Activated CD8-positive, alpha-beta memory T cell treated with anti-CD3 and anti-CD28 coated beads for 48 hours (primary cell): ENCODE data around the gene TBCEL.

ENCODE experiments used
- DNase-seq, 3 experiments: peaks; one replicate each; pipeline ENCODE4 v3.0.0-alpha.2; 2020; ENCODE audit warnings: low read depth in 2 of 3, low spot score in 2 of 3

TBCEL gene

GRCh38 chr11:121059605-121060004 is 35.7 kb downstream of the TBCEL start:
- no peak for DNase-seq

DNA sequence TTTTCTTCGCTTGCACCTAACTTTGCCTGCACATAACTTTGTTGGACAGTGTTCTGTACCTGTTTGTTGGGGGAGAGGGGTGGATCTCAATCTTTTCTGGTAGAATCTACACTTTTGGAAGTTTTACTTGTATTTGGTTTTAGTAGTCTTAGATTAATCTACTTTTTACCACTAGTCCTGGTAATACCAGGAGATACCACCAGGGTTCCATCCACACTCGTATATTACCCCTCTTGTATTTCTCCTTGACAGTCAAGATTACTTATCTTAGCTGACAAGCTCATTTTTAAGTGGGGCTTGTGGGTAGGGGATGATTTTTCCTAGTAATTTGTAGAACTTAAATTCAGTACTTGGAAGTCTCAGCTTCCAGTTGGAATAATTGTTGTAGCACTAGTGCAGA is 39.8 kb downstream of the TBCEL start:
- DNase-seq: no peak

DNA sequence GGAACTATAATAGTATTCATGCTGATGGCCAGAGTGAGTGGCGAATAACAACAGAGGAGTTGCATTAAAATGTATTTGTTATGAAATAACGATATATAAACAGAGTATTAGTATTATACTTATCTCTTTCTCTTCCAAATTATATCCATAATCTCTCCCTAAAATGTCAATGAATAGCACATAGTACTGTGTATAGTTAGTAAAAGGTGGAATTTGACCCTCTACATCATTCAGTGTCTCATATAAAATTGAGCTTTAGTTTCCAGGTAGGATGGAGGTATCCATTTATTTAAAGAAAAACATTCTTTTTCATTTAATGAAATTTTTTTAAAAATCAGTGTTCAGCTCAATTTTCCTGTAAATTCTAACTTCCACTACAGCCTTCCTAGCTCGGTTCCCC is 42.7 kb downstream of the TBCEL start:
- no peak for DNase-seq

- no peak for DNase-seq
Measured at GRCh38 chr11:121067026-121067425, 43.1 kb downstream of the TBCEL start.

- no peak for DNase-seq
Measured at GRCh38 chr11:121067453-121067852, 43.6 kb downstream of the TBCEL start.

GRCh38 chr11:121067962-121068647 is 44.2 kb downstream of the TBCEL start:
- DNase-seq: no peak

- DNase-seq: no peak
Measured at GRCh38 chr11:121068787-121069186, 44.9 kb downstream of the TBCEL start.

DNA sequence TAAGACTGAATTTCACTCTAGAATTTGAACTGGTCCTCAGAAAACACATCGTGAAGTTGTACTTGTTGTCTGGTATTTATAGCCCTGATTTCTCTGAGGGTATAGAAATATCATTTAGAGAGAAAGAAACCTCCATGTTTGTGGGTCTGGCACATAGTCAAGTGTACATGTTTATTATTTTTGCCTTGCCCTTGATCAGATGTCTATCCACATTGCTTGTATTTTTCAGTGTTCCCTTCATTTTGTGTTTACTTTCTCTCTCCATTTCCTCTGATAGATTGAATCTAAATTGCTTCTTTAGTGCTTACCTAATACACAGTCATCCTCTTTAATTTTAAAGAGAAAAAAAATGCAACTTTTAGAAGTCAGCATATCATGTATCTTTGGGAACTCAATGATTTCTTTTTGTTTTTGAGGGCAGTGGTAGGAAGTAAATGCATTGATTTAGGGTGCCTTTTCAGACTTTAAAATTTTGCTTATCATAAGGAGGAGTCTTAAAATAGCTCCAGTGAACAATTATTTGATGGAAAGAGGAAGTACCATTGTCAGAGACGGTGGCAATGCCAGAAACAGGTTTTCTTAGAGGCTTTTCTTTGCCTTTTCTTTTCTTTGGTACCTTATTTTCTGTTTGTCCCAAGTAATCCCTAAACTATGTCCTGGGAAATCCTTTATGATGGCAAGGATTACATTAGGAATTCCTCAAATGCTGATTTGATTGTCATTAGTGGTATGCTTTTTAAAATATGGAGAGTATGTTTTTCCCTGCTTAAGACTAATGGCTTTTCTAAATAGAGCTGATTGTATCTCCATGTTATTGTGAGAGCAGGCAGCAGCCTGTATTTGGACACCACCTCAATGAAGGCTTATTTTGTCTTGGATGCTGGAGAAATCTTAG is 47.3 kb downstream of the TBCEL start:
- DNase-seq: no peak

- DNase-seq: no peak
Measured at GRCh38 chr11:121071846-121072450, 48.0 kb downstream of the TBCEL start.

GRCh38 chr11:121081321-121081720 is 57.4 kb downstream of the TBCEL start:
- DNase-seq: no peak

DNA sequence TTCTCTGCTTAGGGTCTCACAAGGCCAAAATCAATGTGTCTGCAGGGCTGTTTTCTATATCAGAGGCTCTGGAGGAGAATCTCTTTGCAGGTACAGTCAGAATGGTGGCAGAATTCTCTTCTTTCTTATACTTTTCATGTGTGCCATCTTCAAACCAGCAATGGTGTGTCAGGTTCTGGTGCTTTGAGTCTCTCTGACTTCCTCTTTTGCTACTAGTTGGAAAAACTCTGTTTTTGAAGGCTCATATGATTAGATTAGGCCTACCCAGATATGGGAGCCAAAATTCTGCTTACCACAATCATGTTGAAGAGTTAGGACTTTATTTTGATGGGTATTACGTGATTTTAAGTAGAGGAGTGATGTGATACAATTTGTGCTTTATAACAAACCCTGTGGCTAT is 58.3 kb downstream of the TBCEL start:
- no peak for DNase-seq

DNA sequence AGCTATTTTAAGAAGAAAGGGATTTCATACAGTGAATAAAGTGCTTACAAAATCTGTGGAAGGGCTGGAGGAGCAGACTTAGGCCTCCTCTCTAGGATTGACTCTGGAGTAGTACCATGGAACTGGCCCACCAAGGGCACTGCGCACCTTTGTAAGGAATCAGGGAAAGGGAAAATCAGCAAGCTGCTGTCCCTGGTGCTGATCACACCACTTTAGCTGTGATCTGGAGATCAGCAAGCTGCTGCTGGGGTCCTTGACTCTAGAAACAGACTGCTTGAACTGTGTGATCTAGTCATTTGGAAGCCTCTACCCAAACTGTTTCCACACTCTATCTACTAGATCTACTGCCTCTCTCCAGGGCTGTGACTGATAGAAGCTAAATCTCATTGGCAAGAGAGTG is 58.8 kb downstream of the TBCEL start:
- DNase-seq: no peak

DNA sequence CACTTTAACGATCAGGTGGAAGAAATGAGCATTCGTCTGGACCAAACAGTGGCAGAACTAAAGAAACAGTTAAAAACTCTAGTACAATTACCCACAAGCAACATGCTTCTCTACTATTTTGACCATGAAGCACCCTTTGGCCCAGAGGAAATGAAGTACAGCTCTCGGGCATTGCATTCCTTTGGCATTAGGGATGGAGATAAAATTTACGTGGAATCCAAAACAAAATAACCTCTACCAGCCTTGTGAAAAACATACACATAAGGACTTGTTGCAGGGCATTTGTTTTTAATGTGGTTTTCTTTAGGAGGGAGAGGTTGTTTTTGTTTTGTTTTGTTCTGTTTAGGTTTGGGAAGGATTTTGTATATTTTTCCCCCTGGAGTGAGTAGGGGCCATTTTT is 63.0 kb downstream of the TBCEL start:
- no peak for DNase-seq

GRCh38 chr11:121089566-121089965 is 65.7 kb downstream of the TBCEL start:
- no peak for DNase-seq

DNA sequence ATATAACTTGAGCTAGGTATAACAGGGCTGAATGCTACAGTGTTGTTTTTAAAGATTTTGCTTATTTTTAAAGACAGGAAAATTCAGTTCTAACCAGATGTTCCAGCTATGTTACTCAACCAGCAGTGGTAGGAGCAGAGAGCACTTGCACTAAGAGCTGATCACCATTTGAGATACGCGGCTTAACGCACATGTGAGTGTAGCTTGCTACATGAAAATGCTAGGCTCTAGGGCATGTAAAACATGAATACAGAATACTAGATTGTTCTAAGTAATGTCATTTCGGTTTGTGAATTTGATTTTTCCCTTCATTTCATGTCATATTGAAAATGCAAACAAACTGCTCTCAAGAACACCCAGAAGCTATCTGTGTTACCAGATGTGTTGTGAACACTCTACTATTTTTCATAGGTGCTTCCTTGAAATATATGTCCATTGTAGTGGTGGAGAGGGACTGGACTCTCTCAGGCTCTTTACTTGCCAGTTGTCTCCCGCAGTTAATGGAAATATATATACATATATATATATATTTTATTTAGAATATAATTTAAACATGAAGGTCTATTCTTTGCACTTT is 66.3 kb downstream of the TBCEL start:
- DNase-seq: no peak

DNA sequence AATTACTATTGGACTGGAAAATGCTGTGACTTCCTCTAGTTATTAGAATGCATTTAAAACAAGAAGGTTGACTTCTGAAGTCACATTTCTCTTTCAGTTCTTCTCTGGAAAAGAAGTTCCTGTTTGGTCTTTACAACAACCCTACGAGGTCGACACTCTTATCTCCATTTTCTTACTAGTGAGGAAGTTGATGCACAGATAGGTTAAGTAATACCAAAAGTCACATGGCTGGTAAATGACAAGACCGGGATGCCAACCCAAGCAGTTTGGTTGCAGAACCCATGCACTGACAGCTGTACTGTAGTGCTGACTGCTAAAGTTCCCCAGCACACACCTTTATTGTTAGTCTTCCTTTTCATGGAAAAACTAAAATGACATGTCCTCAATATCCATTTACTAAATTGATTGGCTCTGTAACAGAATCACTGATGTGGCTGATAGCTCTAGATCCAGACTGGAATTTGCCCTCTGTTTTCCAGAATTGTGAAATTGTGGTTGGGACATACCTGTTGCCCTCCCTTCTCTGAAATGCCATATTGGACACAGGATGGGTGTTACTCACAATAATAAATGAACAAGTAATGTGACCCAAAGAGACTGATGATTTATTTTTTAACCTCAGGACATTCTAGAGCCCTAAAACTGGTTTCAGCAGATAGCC is 67.7 kb downstream of the TBCEL start:
- no peak for DNase-seq

- DNase-seq: no peak
Measured at GRCh38 chr11:121095561-121095960, 71.7 kb downstream of the TBCEL start.

DNA sequence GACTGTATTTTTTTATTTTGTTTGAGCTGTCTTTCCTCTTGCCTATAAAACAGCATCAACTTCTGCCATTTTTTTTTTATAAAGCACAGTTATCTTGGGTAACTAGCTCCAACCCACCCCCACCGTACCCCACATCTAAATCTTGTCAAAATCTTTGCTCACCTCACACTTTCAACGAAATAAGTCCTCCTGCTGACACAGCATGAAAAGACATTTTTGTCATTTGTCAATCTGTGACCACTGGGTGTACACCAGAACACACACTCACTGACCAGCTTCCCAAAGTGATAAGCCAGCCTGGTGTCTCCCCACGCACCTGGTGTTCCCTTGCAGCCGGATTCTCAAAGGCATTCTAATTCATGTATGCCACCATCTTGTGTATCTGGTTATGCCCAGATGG is 75.5 kb downstream of the TBCEL start:
- no peak for DNase-seq

DNA sequence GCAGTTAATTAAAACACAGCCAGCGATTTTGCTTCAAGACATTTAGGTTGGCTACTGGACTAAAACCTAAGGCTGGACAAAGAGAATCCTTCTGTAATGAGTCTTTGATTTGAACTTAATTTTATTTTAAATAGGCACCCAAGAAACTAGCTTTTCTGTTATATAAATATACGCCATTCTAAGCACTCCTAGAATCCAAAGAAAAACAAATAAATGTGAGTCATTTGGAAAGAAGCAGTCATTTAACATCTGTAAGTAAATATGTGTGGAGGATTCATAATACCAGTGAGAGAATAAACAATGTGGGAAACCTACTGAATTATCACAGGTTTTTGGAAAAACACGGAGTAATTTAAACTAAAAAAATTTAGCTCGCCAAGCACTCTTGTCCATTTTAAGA is 76.0 kb downstream of the TBCEL start:
- DNase-seq: no peak

DNA sequence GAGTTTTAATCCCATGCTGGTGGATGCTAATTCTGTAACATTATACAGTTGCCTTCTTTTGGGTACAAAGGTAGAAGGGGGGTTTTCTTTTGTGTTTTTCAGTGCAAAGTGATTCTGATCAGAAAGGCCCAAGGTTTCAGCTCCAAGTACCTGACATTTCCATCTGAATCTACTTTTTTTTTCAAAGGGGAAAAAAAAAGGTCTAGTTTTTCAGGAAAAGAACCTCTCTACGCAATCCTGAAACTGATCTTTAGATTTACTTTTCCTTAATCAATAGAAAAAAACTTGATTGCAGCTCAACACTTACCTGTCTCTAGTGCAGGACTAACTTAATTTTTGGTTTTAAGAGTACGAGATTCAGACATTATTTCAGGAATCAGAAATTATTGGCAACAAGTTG is 77.0 kb downstream of the TBCEL start, which contains the start of gene TECTA:
TECTA (plus strand) TSS at position 301 of the 400 bp plus-strand sequence. CDS start 1,423 bp downstream, outside the sequence.
- DNase-seq: no peak

GRCh38 chr11:121104312-121104762 is 80.4 kb downstream of the TBCEL start:
- DNase-seq: no peak
